Endothelial cell of umbilical vein (primary cell): ENCODE results near the gene GPR148.

Source experiments
- EZH2 ChIP-seq: IDR thresholded peaks from 2 replicates; pipeline ENCODE4 v1.6.1; 2012; ENCODE audit warnings: borderline replicate concordance, low read depth, mild to moderate bottlenecking, moderate library complexity, low read length, inconsistent platforms; ENCODE audit not compliant: severe bottlenecking
- FOS ChIP-seq: IDR thresholded peaks from 2 replicates; pipeline ENCODE4 v1.6.1; 2011; ENCODE audit warnings: mild to moderate bottlenecking, low read length, moderate library complexity, borderline replicate concordance; ENCODE audit not compliant: insufficient read depth
- GATA2 ChIP-seq: IDR thresholded peaks from 2 replicates; pipeline ENCODE4 v1.7.0; 2011; ENCODE audit warnings: low read depth, mild to moderate bottlenecking, moderate library complexity, mixed read lengths, low read length; ENCODE audit not compliant: insufficient read length, insufficient read depth
- POLR2A ChIP-seq: IDR thresholded peaks from 2 replicates; pipeline ENCODE4 v1.6.1; 2012; ENCODE audit warnings: low read depth, mild to moderate bottlenecking, control low read depth, low read length
- POLR2AphosphoS5 ChIP-seq: IDR thresholded peaks from 2 replicates; pipeline ENCODE4 v1.6.1; 2012; ENCODE audit warnings: low read depth, mild to moderate bottlenecking, control low read depth, low read length, moderate library complexity; ENCODE audit not compliant: insufficient read depth
- TF ChIP-seq, protein P1 (sequence below), 2 donors: IDR thresholded peaks; 1 replicate in 1 of 2; 2 replicates in 1 of 2; pipeline ENCODE4 v1.5.1; 2011; ENCODE audit warnings: low read length in 2 of 2, mild to moderate bottlenecking in 2 of 2, moderate library complexity in 2 of 2, control low read depth in 1 of 2, inconsistent platforms in 1 of 2, low read depth in 1 of 2; ENCODE audit not compliant: insufficient read depth in 1 of 2; ENCODE audit errors: extremely low read depth in 1 of 2
- TF ChIP-seq, protein P2 (sequence below): IDR thresholded peaks from 2 replicates; pipeline ENCODE4 v1.6.1; 2011; ENCODE audit not compliant: insufficient read depth, insufficient read length

DNA sequence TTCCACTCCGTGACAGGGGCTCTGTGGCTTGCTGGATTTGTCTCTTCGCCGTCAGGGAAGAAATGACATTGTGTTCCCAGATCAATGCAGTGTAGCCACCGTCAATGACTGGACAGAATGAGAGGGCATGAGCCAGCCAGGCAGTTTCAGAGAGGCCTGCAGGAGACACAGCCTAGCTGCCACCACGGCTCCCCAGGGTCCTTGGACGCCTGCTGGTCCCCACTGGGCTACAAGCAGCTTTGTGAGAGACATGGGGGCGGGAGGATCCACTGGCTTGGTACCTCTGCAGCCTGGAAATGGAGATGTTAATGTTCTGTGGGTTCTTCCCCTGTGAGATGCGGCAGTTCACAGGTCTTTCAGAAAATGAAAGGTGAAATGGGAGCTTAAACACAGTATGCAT, 14.4 kb downstream of the GPR148 start:
- TF ChIP-seq, protein P1, sequence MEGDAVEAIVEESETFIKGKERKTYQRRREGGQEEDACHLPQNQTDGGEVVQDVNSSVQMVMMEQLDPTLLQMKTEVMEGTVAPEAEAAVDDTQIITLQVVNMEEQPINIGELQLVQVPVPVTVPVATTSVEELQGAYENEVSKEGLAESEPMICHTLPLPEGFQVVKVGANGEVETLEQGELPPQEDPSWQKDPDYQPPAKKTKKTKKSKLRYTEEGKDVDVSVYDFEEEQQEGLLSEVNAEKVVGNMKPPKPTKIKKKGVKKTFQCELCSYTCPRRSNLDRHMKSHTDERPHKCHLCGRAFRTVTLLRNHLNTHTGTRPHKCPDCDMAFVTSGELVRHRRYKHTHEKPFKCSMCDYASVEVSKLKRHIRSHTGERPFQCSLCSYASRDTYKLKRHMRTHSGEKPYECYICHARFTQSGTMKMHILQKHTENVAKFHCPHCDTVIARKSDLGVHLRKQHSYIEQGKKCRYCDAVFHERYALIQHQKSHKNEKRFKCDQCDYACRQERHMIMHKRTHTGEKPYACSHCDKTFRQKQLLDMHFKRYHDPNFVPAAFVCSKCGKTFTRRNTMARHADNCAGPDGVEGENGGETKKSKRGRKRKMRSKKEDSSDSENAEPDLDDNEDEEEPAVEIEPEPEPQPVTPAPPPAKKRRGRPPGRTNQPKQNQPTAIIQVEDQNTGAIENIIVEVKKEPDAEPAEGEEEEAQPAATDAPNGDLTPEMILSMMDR (IDR thresholded peaks at IDR 0.05; ENCODE audit: extremely low read depth in 1 of 2, insufficient read depth in 1 of 2, low read depth in 1 of 2, low read length in 2 of 2) = no peak
- TF ChIP-seq FOS (no peak), POLR2A (no peak), EZH2 (no peak), POLR2AphosphoS5 (no peak), GATA2 (no peak)
- TF ChIP-seq, protein P2, sequence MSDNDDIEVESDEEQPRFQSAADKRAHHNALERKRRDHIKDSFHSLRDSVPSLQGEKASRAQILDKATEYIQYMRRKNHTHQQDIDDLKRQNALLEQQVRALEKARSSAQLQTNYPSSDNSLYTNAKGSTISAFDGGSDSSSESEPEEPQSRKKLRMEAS = no peak
